GM21367 (cell line): Measurements from ENCODE around the gene UCP1.
"Not testable (repeated sequence)": the region's sequence is repeated elsewhere in the genome, so short reads cannot be mapped to it uniquely, and the experiment has no call there.

Source experiments
- ATAC-seq: cut with Tn5 transposase; IDR thresholded peaks from one replicate; pipeline ENCODE4 v1.9.1; 2021; ENCODE audit not compliant: unreplicated experiment

The UCP1 gene

GRCh38 chr4:140556372-140557085 lies 12.2 kb downstream of the UCP1 start:
- ATAC-seq, result peak; percentile 100

GRCh38 chr4:140533951-140534480 lies 34.7 kb downstream of the UCP1 start:
- no peak for ATAC-seq

GRCh38 chr4:140529434-140529833 lies 39.3 kb downstream of the UCP1 start:
- no peak for ATAC-seq

- peak; percentile 100 for ATAC-seq
Observed at GRCh38 chr4:140523857-140524742, 44.7 kb downstream of the UCP1 start, which contains the start of gene ELMOD2. Gene ELMOD2 (plus strand): TSS chr4:140524168. CDS start chr4:140525429, 1,261 bp downstream.

- peak; percentile 4 for ATAC-seq
Observed at GRCh38 chr4:140523370-140523856, 45.3 kb downstream of the UCP1 start.

- no peak for ATAC-seq
Observed at GRCh38 chr4:140515423-140515822, 53.3 kb downstream of the UCP1 start.

GRCh38 chr4:140513765-140514164 lies 55.0 kb downstream of the UCP1 start:
- ATAC-seq, result not testable (repeated sequence)
